GM03348 (cell line): ENCODE data around the gene LONRF3.
A peak's percentile ranks its signal among the peaks of the same experiment; 100 is the strongest.
"Not testable (repeated sequence)": the region's sequence is repeated elsewhere in the genome, so short reads cannot be mapped to it uniquely, and the experiment has no call there.

Experiments used
- DNase-seq: peaks from one replicate; pipeline ENCODE4 v3.0.0; 2012; ENCODE audit warnings: low spot score

Gene LONRF3

DNA sequence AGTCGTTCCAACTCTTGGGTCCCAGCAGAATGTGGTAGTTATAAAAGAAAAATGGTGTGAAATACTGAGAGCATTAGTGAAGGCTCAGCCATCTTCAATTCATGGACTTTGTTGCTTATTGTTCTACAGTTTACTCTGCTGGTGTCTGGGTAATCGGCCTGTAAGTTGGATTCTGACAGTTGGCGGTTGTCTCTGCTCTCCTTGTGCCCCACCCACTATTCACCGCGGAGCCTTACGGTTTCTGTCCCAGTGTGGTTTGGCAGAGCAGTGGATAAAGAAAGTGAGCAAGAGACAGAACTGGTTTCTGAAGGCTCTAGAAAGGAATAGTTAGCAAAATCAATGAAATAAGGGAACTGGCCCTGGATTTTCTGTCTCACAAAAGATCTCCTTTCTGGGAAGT, 9.1 kb downstream of the LONRF3 start:
- DNase-seq = no peak

DNA sequence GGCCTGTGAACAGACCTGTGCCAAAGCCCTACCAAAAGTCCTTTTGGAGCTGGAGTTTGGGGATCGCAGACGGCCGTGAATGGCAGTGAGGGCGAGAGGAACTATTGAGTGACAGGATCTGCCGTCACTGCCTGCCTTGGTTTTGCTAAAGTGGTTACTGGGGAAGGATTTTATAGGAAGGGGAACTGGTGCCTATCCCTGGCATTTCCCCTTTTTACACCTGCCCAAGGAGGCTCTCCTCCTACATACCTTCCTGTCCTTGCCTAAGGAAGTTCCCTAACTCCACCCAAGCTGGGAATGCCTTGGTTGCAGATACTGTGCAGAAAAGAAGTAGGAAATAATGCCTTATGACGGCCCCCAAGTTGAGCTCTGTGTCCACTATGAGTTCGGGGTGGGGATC, 14.5 kb downstream of the LONRF3 start:
- DNase-seq = no peak

DNA sequence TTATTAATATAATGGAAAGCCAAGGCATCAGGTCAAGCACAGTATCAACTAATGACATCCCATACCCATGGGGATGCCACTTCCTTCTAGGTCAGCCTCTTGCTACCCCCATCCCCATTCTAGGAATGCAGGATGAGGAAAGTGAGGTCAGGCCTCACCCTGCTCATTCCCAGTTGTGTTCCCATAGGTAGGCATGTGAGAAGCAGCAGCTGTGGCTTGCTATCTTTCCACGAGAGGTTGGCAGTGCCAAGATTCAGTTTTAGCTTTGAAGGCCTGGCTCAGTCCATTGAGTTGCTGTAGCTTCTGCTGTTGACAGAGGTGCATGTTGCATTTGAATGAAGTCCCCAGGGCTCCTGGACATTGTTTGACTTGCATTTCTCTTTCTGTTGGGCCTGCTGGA, 15.5 kb downstream of the LONRF3 start:
- no peak for DNase-seq

DNA sequence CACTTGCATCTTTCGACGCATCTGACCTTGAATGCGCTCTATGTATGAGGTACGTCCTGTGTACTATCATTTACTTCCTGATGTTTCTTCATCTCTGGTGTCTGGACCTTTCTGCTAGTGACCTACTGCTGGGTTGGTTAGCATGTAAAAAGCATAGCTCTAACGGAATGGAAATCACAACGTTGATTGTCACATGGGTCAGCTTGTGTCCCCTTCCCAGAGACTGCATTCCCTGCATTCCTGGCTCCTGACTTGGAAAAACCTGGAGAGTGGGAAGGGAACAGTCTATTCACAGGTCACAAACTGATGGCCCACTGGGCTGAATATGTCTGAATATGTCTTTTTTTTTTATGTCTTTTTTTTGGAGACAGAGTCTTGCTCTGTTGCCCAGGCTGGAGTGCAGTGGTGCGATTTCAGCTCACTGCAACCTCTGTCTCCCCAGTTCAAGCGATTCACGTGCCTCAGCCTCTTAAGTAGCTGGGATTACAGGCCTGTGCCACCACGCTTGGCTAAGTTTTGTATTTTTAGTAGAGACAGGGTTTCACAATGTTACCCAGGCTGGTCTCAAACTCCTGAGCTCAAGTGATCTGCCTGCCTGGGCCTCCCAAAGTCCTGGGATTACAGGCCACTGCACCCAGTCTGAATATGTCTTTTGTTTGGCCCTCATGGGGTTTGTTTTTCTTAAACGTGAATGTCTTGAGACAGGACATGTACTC, 16.3 kb downstream of the LONRF3 start:
- no peak for DNase-seq

DNA sequence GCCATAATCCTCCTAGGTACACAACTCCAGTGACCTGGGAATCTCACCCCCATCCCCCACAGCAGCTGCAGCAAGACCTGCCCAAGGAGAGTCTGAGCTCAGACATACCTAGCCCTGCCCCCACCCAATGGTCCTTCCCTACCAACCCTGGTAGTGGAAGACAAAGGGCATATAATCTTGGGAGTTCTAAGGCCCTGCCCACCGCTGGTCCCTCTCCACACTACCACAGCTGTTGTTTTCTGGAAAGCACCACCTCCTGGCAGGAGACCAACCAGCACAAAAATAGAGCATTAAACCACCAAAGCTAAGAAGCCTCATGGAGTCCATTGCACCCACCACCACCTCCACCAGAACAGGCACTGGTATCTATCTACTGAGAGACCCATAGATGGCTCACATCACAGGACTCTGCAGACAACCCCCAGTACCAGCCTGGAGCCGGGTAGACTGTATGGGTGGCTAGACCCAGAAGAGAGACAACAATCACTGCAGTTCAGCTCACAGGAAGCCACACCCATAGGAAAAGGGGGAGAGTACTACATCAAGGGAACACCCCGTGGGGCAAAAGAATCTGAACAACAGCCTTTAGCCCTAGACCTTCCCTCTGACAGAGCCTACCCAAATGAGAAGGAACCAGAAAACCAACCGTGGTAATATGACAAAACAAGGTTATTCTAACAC, 18.2 kb downstream of the LONRF3 start:
- not testable (repeated sequence) for DNase-seq

DNA sequence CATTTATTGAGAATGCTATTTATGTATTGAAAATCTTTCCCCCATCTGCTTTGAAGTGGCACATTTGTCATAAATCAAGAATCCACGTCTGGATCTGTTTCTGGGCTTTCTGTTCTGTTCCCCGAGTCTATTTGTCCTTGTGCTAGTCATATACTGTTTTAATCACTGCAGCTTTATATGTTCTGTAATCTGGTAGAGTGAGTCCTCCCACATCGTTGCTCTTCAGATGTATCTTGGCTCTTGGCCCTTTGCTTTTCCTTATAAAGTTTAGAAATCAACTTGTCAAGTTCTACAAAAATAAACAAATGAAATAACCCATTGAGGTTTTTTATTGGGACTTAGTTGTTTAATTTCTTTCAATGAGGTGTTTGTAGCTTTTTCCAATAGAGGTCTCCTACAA, 29.0 kb downstream of the LONRF3 start:
- DNase-seq = no peak

DNA sequence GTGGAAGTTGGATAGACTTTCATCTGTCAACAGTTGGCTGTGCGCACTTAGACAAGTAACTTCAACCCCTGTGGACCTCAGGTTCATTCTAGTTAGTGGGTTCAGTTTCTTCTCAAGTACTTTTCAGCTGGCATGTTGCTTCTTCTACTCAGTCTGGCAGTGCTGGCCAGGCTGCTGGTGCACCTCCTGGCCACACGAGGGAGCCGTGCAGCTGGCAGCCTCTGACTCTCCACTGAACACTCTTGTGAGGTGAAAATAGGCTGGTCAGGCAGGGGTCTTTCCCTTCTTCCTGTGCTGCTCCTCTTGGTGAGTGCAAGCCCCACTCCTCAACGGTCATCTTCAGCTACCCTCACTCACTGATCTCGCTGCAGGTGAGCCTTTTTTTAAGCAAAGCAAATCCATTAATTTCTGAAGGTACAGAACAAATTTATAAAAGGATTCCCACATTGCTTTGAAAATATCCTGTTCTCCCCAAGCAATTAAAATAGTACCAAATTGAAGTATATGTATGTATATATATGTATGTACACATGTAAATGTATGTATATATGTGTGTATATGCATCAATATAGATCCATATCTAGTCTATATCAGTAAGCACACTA, 30.6 kb downstream of the LONRF3 start:
- peak; percentile 66 for DNase-seq

DNA sequence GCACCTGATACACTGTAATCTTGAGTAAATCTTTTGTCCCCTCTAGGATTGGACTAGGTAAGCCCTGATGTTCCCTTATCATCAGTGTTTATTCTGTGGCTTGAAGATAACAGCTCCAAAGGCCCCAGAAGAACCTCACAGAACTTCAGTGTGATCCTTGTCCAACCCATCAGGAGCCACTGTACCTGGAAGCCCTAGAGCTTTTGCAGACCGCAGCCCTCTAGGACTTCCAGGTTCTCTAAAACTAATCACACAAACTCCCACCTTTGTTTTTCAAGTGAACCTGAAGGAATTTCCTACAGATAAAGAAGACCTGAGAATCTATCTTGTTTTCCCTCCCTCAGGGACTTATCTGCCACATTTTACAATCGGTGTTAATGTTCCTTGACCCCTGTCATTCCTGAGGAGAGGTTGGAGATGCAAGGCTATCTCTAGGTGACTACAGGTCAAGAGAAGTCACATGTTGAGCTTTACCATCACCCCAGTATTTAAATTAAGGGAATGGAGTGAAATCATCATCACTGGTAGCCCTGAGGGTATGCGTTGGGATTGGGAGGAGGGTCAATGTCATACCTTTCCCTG, 32.9 kb downstream of the LONRF3 start:
- no peak for DNase-seq

DNA sequence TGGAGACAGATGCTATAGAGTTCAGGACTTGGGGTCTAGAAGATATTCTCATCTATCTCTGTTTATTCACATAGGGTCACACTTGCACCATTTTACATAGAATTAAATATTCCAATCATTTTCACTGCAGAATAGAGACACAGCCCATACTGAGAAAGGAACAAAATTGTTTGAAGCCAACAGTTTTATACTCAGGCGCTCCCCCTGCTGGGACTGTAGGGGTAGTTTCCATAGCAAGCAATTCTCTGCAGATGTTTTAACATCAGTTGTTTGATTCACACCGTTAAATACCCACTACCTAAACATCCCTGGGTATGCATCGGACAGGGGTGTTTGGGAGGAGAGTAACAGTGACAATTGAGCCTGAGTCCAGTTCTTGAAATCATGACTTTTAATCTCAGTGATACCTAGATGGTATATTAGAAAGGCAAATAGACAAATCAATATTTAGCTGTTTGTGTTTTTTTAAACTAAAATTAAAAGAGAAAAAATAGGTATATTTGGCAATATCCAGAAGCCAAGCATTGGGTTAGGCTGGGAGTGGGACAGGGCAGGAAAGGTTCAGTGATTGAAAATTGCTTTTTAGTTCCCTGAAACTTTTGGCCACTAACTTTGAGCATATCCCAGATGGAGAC, 33.8 kb downstream of the LONRF3 start:
- DNase-seq = peak; percentile 57

DNA sequence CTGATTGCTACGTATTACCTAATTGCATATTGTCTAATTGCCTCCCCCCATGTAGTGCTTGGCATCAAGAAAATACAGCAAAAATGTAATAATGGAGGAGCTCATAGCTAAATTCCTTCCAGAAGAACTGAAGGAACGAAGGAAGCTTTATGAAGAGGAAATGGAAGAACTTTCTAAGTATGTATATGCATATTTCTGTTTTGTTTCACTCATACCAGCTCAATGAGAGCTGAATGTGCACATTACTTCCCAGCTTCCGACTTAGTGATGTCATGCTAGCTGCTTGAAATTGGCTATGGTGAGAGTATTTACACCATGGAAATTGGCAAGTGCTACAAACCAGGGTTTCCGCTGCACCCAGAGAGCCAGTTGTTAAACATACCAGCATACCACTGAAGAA, 34.7 kb downstream of the LONRF3 start:
- no peak for DNase-seq

DNA sequence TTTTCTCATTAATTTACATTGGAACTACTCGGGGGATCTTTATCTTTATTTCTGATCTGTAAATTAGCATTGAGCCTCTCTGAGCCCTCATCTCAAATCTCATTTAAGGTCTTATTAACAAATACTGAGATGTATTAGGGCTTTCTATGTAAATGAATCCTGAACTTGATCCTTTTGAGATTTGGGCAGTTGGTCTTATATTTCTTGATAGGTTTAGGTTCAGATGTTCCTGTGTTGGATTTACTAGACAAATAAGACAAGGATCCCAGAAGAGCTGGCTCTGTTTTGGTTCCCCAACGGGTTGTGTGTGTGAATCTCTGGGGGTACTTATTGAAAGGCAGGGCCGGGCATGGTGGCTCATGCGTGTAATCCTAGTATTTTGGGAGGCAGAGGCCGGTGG, 36.1 kb downstream of the LONRF3 start:
- DNase-seq = no peak

DNA sequence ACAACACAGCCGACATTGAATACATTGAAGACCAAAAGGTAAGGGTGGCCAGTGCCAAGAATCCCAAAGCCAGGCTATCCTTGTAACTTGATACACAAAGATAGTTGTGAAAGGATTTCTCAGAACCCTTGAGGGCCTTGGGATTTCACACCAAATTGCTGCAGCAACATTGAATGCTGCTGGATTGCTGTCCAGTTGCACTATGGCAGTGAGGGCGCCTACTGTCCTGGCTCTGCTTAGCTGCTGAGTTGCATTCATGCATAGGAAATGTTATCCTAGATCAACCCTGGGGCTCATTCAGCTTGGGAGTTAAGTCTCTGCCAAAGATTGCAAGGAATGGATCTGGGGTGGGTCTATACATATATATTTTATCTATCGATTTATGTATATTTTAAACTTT, 38.7 kb downstream of the LONRF3 start:
- DNase-seq = no peak

DNA sequence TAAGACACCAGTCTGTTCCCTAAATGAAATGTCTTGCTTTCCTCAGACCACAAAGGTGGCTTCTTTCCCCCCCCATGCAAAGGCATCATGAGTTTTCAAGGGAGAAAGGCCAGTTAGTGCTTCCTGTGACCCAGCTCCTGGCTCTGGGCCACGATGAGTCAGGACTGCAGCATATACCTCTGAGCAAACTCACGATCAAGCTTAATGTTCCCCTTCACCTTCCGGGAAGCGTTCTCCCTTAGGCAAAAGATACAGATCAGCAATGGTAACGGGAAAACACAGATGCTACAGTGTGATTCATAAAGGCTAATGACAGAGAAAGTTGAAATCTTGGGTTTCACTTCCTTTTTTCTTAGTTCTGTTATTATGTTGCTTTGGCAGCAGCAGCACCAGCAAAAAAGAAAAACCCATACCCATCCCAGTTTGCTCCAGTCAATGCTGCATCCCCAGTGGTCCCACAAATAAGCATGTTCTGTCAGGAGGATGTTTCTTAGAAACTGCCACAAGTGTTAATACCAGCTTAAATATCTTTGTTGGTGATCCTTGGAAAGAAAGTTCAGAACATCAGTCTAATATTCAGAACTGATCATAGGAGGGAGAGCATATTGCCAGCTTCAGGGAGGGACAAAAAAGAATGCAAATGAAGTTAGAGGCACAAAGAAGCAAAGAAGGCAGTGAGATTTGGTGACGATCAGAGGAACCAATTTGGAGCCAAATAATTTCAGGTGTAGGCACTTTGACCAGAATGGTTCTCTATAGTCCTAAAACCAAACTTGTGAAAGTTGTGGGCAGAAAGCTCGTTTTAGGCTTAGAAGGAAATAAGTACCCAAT, 41.2 kb downstream of the LONRF3 start:
- DNase-seq = peak; percentile 19

DNA sequence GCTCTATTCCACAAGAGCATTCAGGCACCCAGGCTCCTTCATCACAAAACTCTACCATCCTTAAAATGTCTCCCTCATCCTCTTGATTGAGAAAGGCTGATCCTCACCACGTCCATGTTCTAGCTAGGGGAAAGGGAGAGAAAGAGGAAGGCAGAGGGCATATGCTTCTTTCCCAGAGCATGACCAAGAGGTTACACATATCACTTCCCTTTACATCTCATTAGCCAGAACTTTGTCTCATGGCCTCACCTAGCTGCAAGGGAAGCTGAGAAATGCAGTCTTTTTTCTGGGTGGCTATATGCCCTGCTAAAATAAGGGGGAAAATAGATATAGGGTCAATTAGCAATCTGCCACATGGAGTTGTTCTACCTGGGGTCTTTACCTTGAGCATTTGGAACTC, 42.7 kb downstream of the LONRF3 start:
- no peak for DNase-seq

DNA sequence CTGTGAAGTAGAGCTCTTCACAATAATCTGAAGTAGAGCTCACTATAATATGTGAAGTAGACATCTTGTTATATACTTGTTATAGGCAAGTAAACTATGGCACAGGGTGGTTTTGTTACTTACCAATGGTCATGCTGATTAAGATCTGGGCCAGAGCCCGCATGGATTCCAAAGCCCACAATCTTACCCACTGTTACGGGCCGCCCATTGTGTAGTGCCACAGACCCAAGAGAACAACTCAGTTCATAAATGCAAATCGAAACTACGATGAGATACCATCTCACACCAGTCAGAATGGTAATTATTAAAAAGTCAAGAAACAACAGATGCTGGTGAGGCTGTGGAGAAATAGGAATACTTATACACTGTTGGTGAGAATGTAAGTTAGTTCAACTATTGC, 51.5 kb downstream of the LONRF3 start:
- no peak for DNase-seq

DNA sequence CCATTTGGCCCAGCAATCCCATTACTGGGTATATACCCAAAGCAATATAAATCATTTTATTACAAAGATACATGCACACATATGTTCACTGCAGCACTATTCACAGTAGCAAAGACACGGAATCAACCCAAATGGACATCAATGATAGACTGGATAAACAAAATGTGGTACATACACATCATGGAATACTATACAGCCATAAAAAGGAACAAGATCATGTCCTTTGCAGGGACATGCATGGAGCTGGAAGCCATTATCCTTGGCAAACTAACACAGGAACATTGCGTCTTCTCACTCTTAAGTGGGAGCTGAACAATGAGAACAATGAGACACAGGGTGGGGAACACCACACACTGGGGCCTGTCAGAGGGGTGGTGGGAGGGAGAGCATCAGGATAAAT, 51.9 kb downstream of the LONRF3 start:
- not testable (repeated sequence) for DNase-seq

DNA sequence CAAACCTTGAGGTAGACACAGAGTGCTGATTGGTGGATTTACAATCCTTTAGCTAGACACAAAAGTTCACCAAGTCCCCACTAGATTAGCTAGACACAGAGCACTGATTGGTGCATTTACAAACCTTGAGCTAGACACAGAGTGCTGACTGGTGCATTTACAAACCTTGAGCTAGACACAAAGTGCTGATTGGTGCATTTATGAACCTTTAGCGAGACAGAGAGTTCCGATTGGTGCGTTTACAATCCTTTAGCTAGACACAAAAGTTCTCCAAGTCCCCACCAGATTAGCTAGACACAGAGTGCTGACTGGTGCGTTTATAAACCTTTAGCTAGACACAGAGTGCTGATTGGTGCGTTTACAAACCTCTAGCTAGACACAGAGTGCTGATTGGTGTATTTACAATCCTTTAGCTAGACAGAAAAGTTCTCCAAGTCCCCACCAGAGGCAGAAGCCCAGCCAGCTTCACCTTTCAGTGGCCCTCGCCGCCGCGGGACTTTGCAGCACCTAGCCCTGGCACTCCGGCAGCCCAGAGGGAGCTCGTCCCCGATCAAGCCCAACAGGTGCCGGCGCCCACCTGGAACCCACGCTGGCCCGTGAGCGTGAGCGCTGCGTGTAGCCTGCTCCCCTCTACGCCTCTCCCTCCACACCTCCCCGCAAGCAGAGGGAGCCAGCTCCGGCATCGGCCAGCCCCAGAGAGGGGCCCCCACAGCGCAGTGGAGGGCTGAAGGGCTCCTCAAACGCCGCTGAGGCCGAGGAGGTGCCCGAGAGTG, 53.7 kb downstream of the LONRF3 start:
- DNase-seq = not testable (repeated sequence)

DNA sequence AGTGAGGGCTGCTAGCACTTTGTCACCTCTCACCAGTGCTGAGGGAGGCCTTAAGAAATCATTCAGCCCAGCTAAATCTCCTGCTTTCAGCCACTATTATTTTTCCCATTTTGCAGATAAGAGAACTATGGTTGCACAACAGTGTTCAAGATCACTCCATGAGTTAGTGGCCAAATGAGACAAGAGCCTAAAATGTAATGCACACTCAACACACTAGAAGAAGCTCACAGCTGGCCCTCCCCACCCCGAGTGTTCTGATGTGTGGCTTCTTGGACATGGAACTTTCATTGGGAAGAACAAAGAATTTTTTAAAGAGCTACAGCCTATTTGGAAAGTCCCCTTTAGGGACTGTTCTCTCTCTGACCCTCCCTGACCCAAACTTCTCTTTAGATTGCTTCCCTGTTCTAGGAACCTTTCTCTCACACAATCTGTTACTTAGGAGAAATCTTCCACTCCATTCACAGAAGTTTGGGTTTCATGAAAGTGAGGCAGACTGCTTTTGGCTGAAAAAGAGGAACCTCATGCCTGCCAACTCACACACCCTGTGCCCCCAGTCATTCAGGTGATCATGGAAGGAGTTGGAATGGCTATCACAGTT, 54.4 kb downstream of the LONRF3 start:
- DNase-seq = no peak

DNA sequence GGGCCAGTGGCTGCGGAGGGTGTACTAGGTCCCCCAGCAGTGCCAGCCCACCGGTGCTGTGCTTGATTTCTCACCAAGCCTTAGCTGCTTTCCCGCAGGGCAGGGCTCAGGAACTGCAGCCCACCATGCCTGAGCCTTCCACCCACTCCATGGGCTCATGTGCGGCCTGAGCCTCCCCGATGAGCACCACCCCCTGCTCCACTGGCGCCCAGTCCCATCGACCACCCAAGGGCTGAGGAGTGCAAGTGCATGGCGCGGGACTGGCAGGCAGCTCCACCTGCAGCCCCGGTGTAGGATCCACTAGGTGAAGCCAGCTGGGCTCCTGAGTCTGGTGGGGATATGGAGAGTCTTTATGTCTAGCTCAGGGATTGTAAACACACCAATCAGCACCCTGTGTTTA, 55.2 kb downstream of the LONRF3 start:
- not testable (repeated sequence) for DNase-seq

DNA sequence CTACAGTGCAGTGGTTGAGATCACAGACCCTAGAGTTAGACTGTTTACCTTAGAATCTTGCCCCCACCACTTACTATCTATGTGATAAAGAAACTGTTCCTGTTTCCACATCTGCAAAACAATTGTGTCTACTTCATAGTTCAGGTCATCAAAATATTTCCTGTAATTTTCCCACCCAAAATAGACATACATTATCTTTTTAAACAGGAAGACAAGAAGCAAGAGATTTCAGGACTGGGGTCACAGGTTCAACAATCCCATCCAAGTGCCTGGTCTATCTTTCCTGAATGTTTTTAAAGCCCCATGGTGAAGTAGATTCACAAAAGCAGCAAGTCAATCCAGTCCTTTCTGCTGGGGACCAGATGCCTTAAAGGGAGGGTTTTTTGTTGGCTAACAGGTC, 56.6 kb downstream of the LONRF3 start:
- no peak for DNase-seq
